Liver (tissue), 9 donors: ENCODE measurements around the gene AHI1. TPM values are rescaled to one million over a fixed set of nuclear protein-coding genes. Genes with fewer than 3 reads are reported as not detected.

Experiments
- DNase-seq: peaks from one replicate; pipeline ENCODE4 v3.0.0-alpha.2; 2017; ENCODE audit warnings: low spot score
- H3K27ac ChIP-seq, 2 donors: one replicate each; pipeline ENCODE4 v1.7.0; 2013; ENCODE audit warnings: inconsistent platforms in 2 of 2, low read length in 2 of 2, control low read depth in 1 of 2, low read depth in 1 of 2, mild to moderate bottlenecking in 1 of 2
- H3K27me3 ChIP-seq, 4 donors: one replicate each; pipeline versions ENCODE4 v1.6.1 to v1.7.0; 2013; ENCODE audit warnings: low read length in 3 of 4, inconsistent platforms in 1 of 4, mild to moderate bottlenecking in 1 of 4, moderate library complexity in 1 of 4; ENCODE audit not compliant: control insufficient read depth in 4 of 4, insufficient read depth in 4 of 4
- H3K36me3 ChIP-seq, 4 donors: one replicate each; pipeline versions ENCODE4 v1.6.1 to v1.7.0; 2013; ENCODE audit warnings: low read length in 3 of 4, mild to moderate bottlenecking in 3 of 4, low read depth in 1 of 4, moderate library complexity in 1 of 4; ENCODE audit not compliant: control insufficient read depth in 4 of 4, insufficient read depth in 3 of 4
- H3K4me1 ChIP-seq, 4 donors: one replicate each; pipeline versions ENCODE4 v1.6.1 to v1.7.0; 2013; ENCODE audit warnings: low read length in 3 of 4, mild to moderate bottlenecking in 3 of 4, moderate library complexity in 1 of 4; ENCODE audit not compliant: control insufficient read depth in 4 of 4, insufficient read depth in 4 of 4
- H3K4me3 ChIP-seq, 3 donors: one replicate each; pipeline versions ENCODE4 v1.6.1 to v1.7.0; 2013; ENCODE audit warnings: low read length in 3 of 3, control low read depth in 1 of 3, low read depth in 1 of 3, mild to moderate bottlenecking in 1 of 3
- H3K9ac ChIP-seq, 2 donors: one replicate each; pipeline ENCODE4 v1.7.0; 2013; ENCODE audit warnings: low read length in 2 of 2, mild to moderate bottlenecking in 2 of 2, moderate library complexity in 2 of 2, control low read depth in 1 of 2, low read depth in 1 of 2
- H3K9me3 ChIP-seq, 4 donors: one replicate each; pipeline versions ENCODE4 v1.6.1 to v1.7.0; 2013; ENCODE audit warnings: low read length in 3 of 4; ENCODE audit not compliant: control insufficient read depth in 4 of 4
- ATF3 ChIP-seq: IDR thresholded peaks from 2 replicates; pipeline ENCODE4 v1.6.1; 2016; ENCODE audit warnings: antibody characterized with exemption
- CTCF ChIP-seq: fragments of 150-350 bp; IDR thresholded peaks from 2 replicates; pipeline ENCODE4 v1.5.1; 2017; ENCODE audit warnings: improper control_type of control experiment, low read depth, low read length; ENCODE audit not compliant: missing input control
- EGR1 ChIP-seq, 2 donors: IDR thresholded peaks; 2 replicates each; pipeline ENCODE4 v1.6.1; 2016 to 2018; ENCODE audit warnings: antibody characterized with exemption in 2 of 2, low read depth in 2 of 2
- FOXA1 ChIP-seq: IDR thresholded peaks from 2 replicates; pipeline ENCODE4 v1.6.1; 2016; ENCODE audit warnings: antibody characterized with exemption
- FOXA2 ChIP-seq: IDR thresholded peaks from 2 replicates; pipeline ENCODE4 v1.6.1; 2016; ENCODE audit warnings: antibody characterized with exemption
- GABPA ChIP-seq, 2 donors: IDR thresholded peaks in 1 of 2; conservative IDR thresholded peaks in 1 of 2; 2 replicates each; pipeline ENCODE4 v1.6.1; 2016; ENCODE audit warnings: antibody characterized with exemption in 2 of 2, mild to moderate bottlenecking in 1 of 2, moderate library complexity in 1 of 2
- HNF4A ChIP-seq, 2 donors: conservative IDR thresholded peaks; 2 replicates each; pipeline ENCODE4 v1.6.1; 2016; ENCODE audit warnings: antibody characterized with exemption in 2 of 2, mild to moderate bottlenecking in 2 of 2
- HNF4G ChIP-seq: IDR thresholded peaks from 2 replicates; pipeline ENCODE4 v1.6.1; 2016; ENCODE audit warnings: antibody characterized with exemption
- JUND ChIP-seq, 2 donors: IDR thresholded peaks; 2 replicates each; pipeline ENCODE4 v1.6.1; 2016; ENCODE audit warnings: antibody characterized with exemption in 2 of 2
- MAX ChIP-seq: IDR thresholded peaks from 2 replicates; pipeline ENCODE4 v1.6.1; 2016; ENCODE audit warnings: antibody characterized with exemption
- NR2F2 ChIP-seq: IDR thresholded peaks from 2 replicates; pipeline ENCODE4 v1.6.1; 2016; ENCODE audit warnings: antibody characterized with exemption
- RAD21 ChIP-seq, 2 donors: IDR thresholded peaks; 2 replicates each; pipeline ENCODE4 v1.6.1; 2016; ENCODE audit warnings: antibody characterized with exemption in 2 of 2, mild to moderate bottlenecking in 2 of 2
- REST ChIP-seq: IDR thresholded peaks from 2 replicates; pipeline ENCODE4 v1.6.1; 2016; ENCODE audit warnings: antibody characterized with exemption, mild to moderate bottlenecking
- RXRA ChIP-seq, 2 donors: IDR thresholded peaks; 2 replicates each; pipeline ENCODE4 v1.6.1; 2017 to 2018; ENCODE audit warnings: antibody characterized with exemption in 2 of 2, mild to moderate bottlenecking in 1 of 2
- SP1 ChIP-seq: IDR thresholded peaks from 2 replicates; pipeline ENCODE4 v1.6.1; 2018; ENCODE audit warnings: antibody characterized with exemption, mild to moderate bottlenecking
- TAF1 ChIP-seq: conservative IDR thresholded peaks from 2 replicates; pipeline ENCODE4 v1.6.1; 2016; ENCODE audit warnings: antibody characterized with exemption, mild to moderate bottlenecking
- YY1 ChIP-seq: IDR thresholded peaks from 2 replicates; pipeline ENCODE4 v1.6.1; 2016; ENCODE audit warnings: antibody characterized with exemption, mild to moderate bottlenecking
- ZBTB33 ChIP-seq: IDR thresholded peaks from 2 replicates; pipeline ENCODE4 v1.6.1; 2016; ENCODE audit warnings: antibody characterized with exemption
- WGBS: extraction: QIAGEN DNeasy Blood & Tissue Kit; methylation state at CpG from one replicate; pipeline ENCODE4 v1.1.7; 2013; 5-methylcytosine and 5-hydroxymethylcytosine counted together
- polyA plus RNA-seq, 2 donors: library from polyadenylated mRNA; stranded (reverse) in 1 of 2; unstranded in 1 of 2; fragments of 200-250 nt in 1 of 2; fragments of >200 nt in 1 of 2; fragmentation: Nextera tagmentation in 1 of 2; extraction: Ambion mirVana in 1 of 2; gene quantifications; one replicate each; pipeline versions ENCODE4 v1.2.1 to v1.2.3, GENCODE V29; 2013 to 2015
- total RNA-seq, 2 donors: library from RNA; depleted of rRNA; stranded (reverse); fragments of >200 nt; gene quantifications; one replicate each; pipeline ENCODE4 v1.2.3, GENCODE V29; 2014
- donor health status: healthy.
- donor health status: healthy.
- donor health status: healthy.
- donor health status: healthy.
- donor health status: healthy.

The AHI1 gene
- total and polyA plus RNA-seq, 4 donors: 2.0 to 14.4 (median 9.0) TPM

- TF ChIP-seq ZBTB33: no peak
- TF ChIP-seq YY1: no peak
Measured at GRCh38 chr6:135390458-135390857, 107.1 kb downstream of the AHI1 start (continued).

- whole genome bisulfite sequencing: 88% methylated on average over 2 of the region's 2 CpGs
Measured at GRCh38 chr6:135385299-135385698, 112.2 kb downstream of the AHI1 start.

More at GRCh38 chr6:135385299-135385698, 112.2 kb downstream of the AHI1 start:
- H3K36me3 ChIP-seq: peaks cover 0 to 2% (median 0%) of the 10 kb centered on the region in 4 donors
- no peak for DNase-seq
- no peak overlapping the region for H3K27ac ChIP-seq
- no peaks in the 10 kb centered on the region for H3K27me3 ChIP-seq
- H3K9me3 ChIP-seq: no peaks in the 10 kb centered on the region
- no peak overlapping the region for H3K9ac ChIP-seq
- no peak overlapping the region for H3K4me3 ChIP-seq
- no peaks in the 10 kb centered on the region for H3K4me1 ChIP-seq
- TF ChIP-seq HNF4A (conservative IDR thresholded peaks at IDR 0.05) (no peak), MAX (no peak), YY1 (no peak), EGR1 (IDR thresholded peaks at IDR 0.05; ENCODE audit: low read depth in 2 of 2) (no peak), GABPA (IDR thresholded peaks at IDR 0.05 in 1 of 2, conservative IDR thresholded peaks at IDR 0.05 in 1 of 2) (no peak), CTCF (no peak), SP1 (no peak), TAF1 (no peak), RAD21 (IDR thresholded peaks at IDR 0.05) (no peak), ATF3 (no peak), RXRA (IDR thresholded peaks at IDR 0.05) (no peak), JUND (IDR thresholded peaks at IDR 0.05) (no peak), NR2F2 (no peak), REST (no peak), FOXA2 (no peak), HNF4G (no peak), FOXA1 (no peak), ZBTB33 (no peak)
